Cardiac ventricle fibroblast (primary cell): ENCODE results near the gene MBLAC2. TPM values are rescaled to one million over a fixed set of nuclear protein-coding genes. Genes with fewer than 3 reads are reported as not detected.

Source experiments
- total RNA-seq: library from RNA; depleted of rRNA; stranded (reverse); fragments of >200 nt; gene quantifications from 2 replicates; pipeline ENCODE4 v1.2.3, GENCODE V29; 2015

The MBLAC2 gene
- total RNA-seq = 5.9 and 6.3 TPM in 2 replicates

DNA sequence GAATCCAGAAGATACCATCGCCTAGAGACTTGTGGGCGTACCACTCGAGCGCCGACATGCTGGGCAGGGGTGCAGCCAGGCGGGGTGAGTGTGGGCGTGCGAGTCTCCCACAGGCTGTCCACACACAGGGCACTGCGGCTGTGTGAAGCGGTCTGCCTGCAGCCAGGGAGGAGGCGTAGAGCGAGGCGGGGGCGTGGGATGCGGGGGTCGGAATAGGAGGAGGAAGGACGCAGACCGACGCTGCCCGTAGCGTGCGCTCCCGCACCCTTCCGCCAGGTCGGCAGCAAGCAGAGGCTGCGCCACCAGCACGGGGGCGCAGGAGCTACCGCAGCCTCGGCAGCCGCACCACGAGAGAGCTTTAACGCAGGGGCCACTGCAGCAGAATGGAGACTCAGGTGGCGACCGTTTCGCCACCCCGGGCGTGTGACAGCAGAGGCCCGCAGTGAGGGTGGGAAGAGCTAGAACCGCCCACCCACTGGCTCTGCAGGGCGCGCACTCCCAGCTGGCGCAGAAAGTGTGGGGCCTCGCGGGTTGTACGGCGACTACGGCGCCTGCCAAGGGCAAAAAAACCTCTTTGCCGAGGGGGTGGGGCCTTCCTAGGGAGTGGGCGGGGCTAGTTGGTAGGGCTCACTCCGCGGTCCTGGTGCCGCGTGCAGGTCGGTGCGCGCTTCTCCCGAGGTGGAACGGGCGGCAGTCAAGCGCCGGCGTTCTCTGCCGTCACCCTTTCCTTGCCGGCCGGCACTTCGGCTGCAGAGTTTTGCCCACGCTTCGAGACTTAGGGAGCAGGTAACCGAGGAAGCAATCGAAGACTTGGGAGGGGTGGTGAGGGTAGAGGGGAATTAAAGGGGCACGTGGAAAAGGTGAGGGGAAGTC lies at the start of gene MBLAC2, which contains the start of gene POLR3G:
Gene MBLAC2 (minus strand): TSS at position 537 of the 873 bp plus-strand sequence. CDS start 479 bp downstream, at position 58.
Gene POLR3G (plus strand): TSS at position 630 of the 873 bp plus-strand sequence. CDS start 10,704 bp downstream, outside the sequence.

GRCh38 chr5:90409318-90410177 lies 65.0 kb downstream of the MBLAC2 start, which contains the start of gene CETN3:
Gene CETN3, minus strand, starts transcription at chr5:90409756. Its CDS starts 95 bp downstream, at chr5:90409661.

Other genes starting within 250 kb of the MBLAC2 start
- 8.7 and 10.7 TPM in 2 replicates for gene CETN3, start 65.0 kb downstream of the MBLAC2 start, total RNA-seq
- 2.4 and 4.2 TPM in 2 replicates for gene POLR3G, start 93 bp upstream of the MBLAC2 start, total RNA-seq
- 15.2 and 16.8 TPM in 2 replicates for gene LYSMD3, start 54.8 kb upstream of the MBLAC2 start, total RNA-seq
- 0.31 TPM in 1 of 2 replicates, not detected in the other for gene ADGRV1, start 84.0 kb upstream of the MBLAC2 start, total RNA-seq